ENCODE results near the gene PDZD7.

PDZD7 gene

GRCh38 chr10:101042667-101043362, 11.9 kb upstream of the PDZD7 start (continued):
- TF ChIP-seq PRDM2 (tag by site-specific recombination; IDR thresholded peaks at IDR 0.05; ENCODE audit: borderline replicate concordance), result no peak
- 0 out of 2 replicates have a peak, but pooled peaks have one; percentile 66 for TF ChIP-seq ZNF501 (tag by site-specific recombination; IDR thresholded peaks at IDR 0.05)
- 0 out of 2 replicates have a peak, but pooled peaks have one; percentile 55 for TF ChIP-seq ZNF394 (tag by site-specific recombination; IDR thresholded peaks at IDR 0.05; ENCODE audit: borderline replicate concordance)
- TF ChIP-seq ZNF768 (tag by site-specific recombination; IDR thresholded peaks at IDR 0.05), result no peak
- peak; percentile 25; the same call in 1 of the 2 replicates for TF ChIP-seq WT1 (tag by site-specific recombination; IDR thresholded peaks at IDR 0.05)
- TF ChIP-seq ZFP37 (tag by site-specific recombination; IDR thresholded peaks at IDR 0.05), result peak; percentile 61; the same call in 1 of the 2 replicates
- TF ChIP-seq ZBTB1 (tag by site-specific recombination; IDR thresholded peaks at IDR 0.05), result no peak
- no peak for TF ChIP-seq ZNF280C (tag by site-specific recombination; IDR thresholded peaks at IDR 0.05)
- peak; percentile 93 for TF ChIP-seq ZNF362 (tag by site-specific recombination; IDR thresholded peaks at IDR 0.05)
- no peak for TF ChIP-seq INSM2 (tag by site-specific recombination; IDR thresholded peaks at IDR 0.05)
- peak; percentile 50 for TF ChIP-seq ZNF600 (tag by site-specific recombination; IDR thresholded peaks at IDR 0.05)
- TF ChIP-seq CTCF (tag by site-specific recombination; IDR thresholded peaks at IDR 0.05), result no peak
- peak; percentile 47; the same call in 1 of the 2 replicates for TF ChIP-seq ZBTB8A (tag by site-specific recombination; IDR thresholded peaks at IDR 0.05)
- TF ChIP-seq SP2 (tag by site-specific recombination; IDR thresholded peaks at IDR 0.05), result peak; percentile 96
- TF ChIP-seq ZNF660 (tag by site-specific recombination; IDR thresholded peaks at IDR 0.05), result peak; percentile 19; the same call in 1 of the 2 replicates
- TF ChIP-seq ZBTB44 (tag by site-specific recombination; IDR thresholded peaks at IDR 0.05), result no peak
- peak; percentile 61; the same call in 1 of the 2 replicates for TF ChIP-seq ZNF76 (tag by site-specific recombination; IDR thresholded peaks at IDR 0.05; ENCODE audit: borderline replicate concordance, low read depth)
- peak; percentile 96 for TF ChIP-seq ZBTB17 (tag by site-specific recombination; IDR thresholded peaks at IDR 0.05)
- TF ChIP-seq KLF8 (tag by site-specific recombination; IDR thresholded peaks at IDR 0.05), result peak; percentile 62
- no peak for TF ChIP-seq ZNF324 (tag by site-specific recombination; IDR thresholded peaks at IDR 0.05)
